ENCODE data around the gene COL8A1. TPM values are rescaled to one million over a fixed set of nuclear protein-coding genes. Genes with fewer than 3 reads are reported as not detected.

COL8A1 gene
- total RNA-seq, 1 donor from 2014 or later: 123 TPM

GRCh38 chr3:99625643-99626416, 12.6 kb upstream of the COL8A1 start:
- no peak overlapping the region for H3K27ac ChIP-seq (ENCODE audit: low read depth, low read length)
- no peak overlapping the region for H3K4me3 ChIP-seq (ENCODE audit: insufficient read depth, low read depth, low read length)
- no peaks in the 10 kb centered on the region for H3K27me3 Mint-ChIP-seq (ENCODE audit: low read depth, unreplicated experiment)

GRCh38 chr3:99626417-99626788, 12.0 kb upstream of the COL8A1 start:
- H3K9me3 Mint-ChIP-seq (ENCODE audit: unreplicated experiment): no peaks in the 10 kb centered on the region
- Histone ChIP-seq H4K20me1 (ENCODE audit: insufficient read depth, low read length) (no peaks in the 10 kb centered on the region), H3K27me3 (ENCODE audit: insufficient read depth, low read length) (no peaks in the 10 kb centered on the region), H3K4me3 (ENCODE audit: insufficient read depth, low read depth, low read length) (no peak overlapping the region), H3K36me3 (ENCODE audit: insufficient read depth, low read length) (no peaks in the 10 kb centered on the region), H3K9ac (ENCODE audit: low read length) (no peak overlapping the region), H3K4me1 (ENCODE audit: insufficient read depth, low read length) (peaks cover 11% of the 10 kb centered on the region), H3K9me3 (ENCODE audit: insufficient read depth, low read depth, low read length) (no peaks in the 10 kb centered on the region), H2AFZ (ENCODE audit: low read depth, low read length) (no peak overlapping the region), H3K4me2 (ENCODE audit: low read length) (no peak overlapping the region), H3K79me2 (ENCODE audit: insufficient read depth, low read length) (no peaks in the 10 kb centered on the region), H3K27ac (ENCODE audit: low read depth, low read length) (no peak overlapping the region)
- no peak for FAIRE-seq
- no peak overlapping the region for H3K4me3 Mint-ChIP-seq (ENCODE audit: unreplicated experiment)
- DNase-seq (ENCODE audit: low read depth): no peak
- H3K36me3 Mint-ChIP-seq (ENCODE audit: low read depth, unreplicated experiment): peaks cover 2% of the 10 kb centered on the region
- H3K27me3 Mint-ChIP-seq (ENCODE audit: low read depth, unreplicated experiment): no peaks in the 10 kb centered on the region
- TF ChIP-seq EZH2 (IDR thresholded peaks at IDR 0.05; ENCODE audit: insufficient read depth, low read length) (no peak), CTCF (IDR thresholded peaks at IDR 0.05; ENCODE audit: insufficient read depth, low read depth, low read length) (no peak)
- H3K27ac Mint-ChIP-seq (ENCODE audit: unreplicated experiment): no peak overlapping the region
- peaks cover 4% of the 10 kb centered on the region for H3K4me1 Mint-ChIP-seq (ENCODE audit: low read depth, unreplicated experiment)

More at GRCh38 chr3:99625643-99626416, 12.6 kb upstream of the COL8A1 start:
- H3K27ac Mint-ChIP-seq (ENCODE audit: unreplicated experiment): no peak overlapping the region
- no peaks in the 10 kb centered on the region for H3K27me3 ChIP-seq (ENCODE audit: insufficient read depth, low read length)
- H3K4me1 ChIP-seq (ENCODE audit: insufficient read depth, low read length): peaks cover 11% of the 10 kb centered on the region
- no peak overlapping the region for H2AFZ ChIP-seq (ENCODE audit: low read depth, low read length)
- no peaks in the 10 kb centered on the region for H4K20me1 ChIP-seq (ENCODE audit: insufficient read depth, low read length)
- no peak overlapping the region for H3K9ac ChIP-seq (ENCODE audit: low read length)
- no peaks in the 10 kb centered on the region for H3K36me3 ChIP-seq (ENCODE audit: insufficient read depth, low read length)
- no peaks in the 10 kb centered on the region for H3K9me3 ChIP-seq (ENCODE audit: insufficient read depth, low read depth, low read length)
- no peak overlapping the region for H3K4me2 ChIP-seq (ENCODE audit: low read length)
- H3K36me3 Mint-ChIP-seq (ENCODE audit: low read depth, unreplicated experiment): peaks cover 2% of the 10 kb centered on the region
- no peak for TF ChIP-seq CTCF (IDR thresholded peaks at IDR 0.05; ENCODE audit: insufficient read depth, low read depth, low read length)
- TF ChIP-seq EZH2 (IDR thresholded peaks at IDR 0.05; ENCODE audit: insufficient read depth, low read length): no peak
- FAIRE-seq (no peak), DNase-seq (ENCODE audit: low read depth) (no peak)
- no peak overlapping the region for H3K4me3 Mint-ChIP-seq (ENCODE audit: unreplicated experiment)
- H3K79me2 ChIP-seq (ENCODE audit: insufficient read depth, low read length): no peaks in the 10 kb centered on the region
- peaks cover 4% of the 10 kb centered on the region for H3K4me1 Mint-ChIP-seq (ENCODE audit: low read depth, unreplicated experiment)
- H3K9me3 Mint-ChIP-seq (ENCODE audit: unreplicated experiment): no peaks in the 10 kb centered on the region
